Measurements from ENCODE around the gene PDS5A.

- TF ChIP-seq CTCF (conservative IDR thresholded peaks at IDR 0.05) (no peak), EZH2 (IDR thresholded peaks at IDR 0.05; ENCODE audit: low read depth) (no peak)
These were observed 116.9 kb downstream of the PDS5A start for GRCh38 chr4:39860804-39861203.

All from PC-9 (cell line).